HCT116 (cell line): ENCODE results near the gene GALNT13.

Experiments
- CEBPB ChIP-seq: IDR thresholded peaks from 2 replicates; pipeline ENCODE4 v1.6.1; 2012; ENCODE audit warnings: low read depth
- EZH2 ChIP-seq: fragments of 200-600 bp; sonication (generic); IDR thresholded peaks from 2 replicates; pipeline ENCODE4 v1.6.1; 2017; ENCODE audit warnings: antibody characterized with exemption, mixed run types
- FOSL1 ChIP-seq: IDR thresholded peaks from 2 replicates; pipeline ENCODE4 v1.6.1; 2012; ENCODE audit warnings: low read depth
- JUND ChIP-seq: IDR thresholded peaks from 2 replicates; pipeline ENCODE4 v1.6.1; 2012
- POLR2A ChIP-seq: IDR thresholded peaks from 2 replicates; pipeline ENCODE4 v1.7.0; 2011; ENCODE audit warnings: borderline replicate concordance; ENCODE audit not compliant: insufficient read depth, insufficient read length; ENCODE audit errors: extremely low read depth
- POLR2AphosphoS5 ChIP-seq: IDR thresholded peaks from 2 replicates; pipeline ENCODE4 v1.6.1; 2011; ENCODE audit warnings: mild to moderate bottlenecking, low read depth, low read length, moderate library complexity
- SRF ChIP-seq: IDR thresholded peaks from 2 replicates; pipeline ENCODE4 v1.6.1; 2012; ENCODE audit warnings: low read depth
- ZNF274 ChIP-seq: fragments of 200-500 bp; sonication (Bioruptor generic); IDR thresholded peaks from 2 replicates; pipeline ENCODE4 v1.6.1; 2014; ENCODE audit warnings: mild to moderate bottlenecking, low read depth, low read length, inconsistent platforms
- TF ChIP-seq, protein P1 (sequence below), 3 experiments: fragments of 200-600 bp in 1 of 3; sonication (generic) in 1 of 3; IDR thresholded peaks in 2 of 3; conservative IDR thresholded peaks in 1 of 3; 2 replicates each; pipeline ENCODE4 v1.5.1; 2012 to 2017; ENCODE audit warnings: low read depth in 2 of 3, low read length in 2 of 3, antibody characterized with exemption in 1 of 3, borderline replicate concordance in 1 of 3, control low read depth in 1 of 3, mild to moderate bottlenecking in 1 of 3, mixed read lengths in 1 of 3, mixed run types in 1 of 3, moderate library complexity in 1 of 3; ENCODE audit not compliant: insufficient read depth in 1 of 3
- TF ChIP-seq, protein P2 (sequence below): IDR thresholded peaks from 2 replicates; pipeline ENCODE4 v1.6.1; 2012; ENCODE audit warnings: low read depth

- TF ChIP-seq EZH2 (no peak), POLR2A (no peak), POLR2AphosphoS5 (no peak), FOSL1 (no peak), ZNF274 (no peak), CEBPB (no peak), JUND (no peak), SRF (no peak)
- TF ChIP-seq, protein P1, sequence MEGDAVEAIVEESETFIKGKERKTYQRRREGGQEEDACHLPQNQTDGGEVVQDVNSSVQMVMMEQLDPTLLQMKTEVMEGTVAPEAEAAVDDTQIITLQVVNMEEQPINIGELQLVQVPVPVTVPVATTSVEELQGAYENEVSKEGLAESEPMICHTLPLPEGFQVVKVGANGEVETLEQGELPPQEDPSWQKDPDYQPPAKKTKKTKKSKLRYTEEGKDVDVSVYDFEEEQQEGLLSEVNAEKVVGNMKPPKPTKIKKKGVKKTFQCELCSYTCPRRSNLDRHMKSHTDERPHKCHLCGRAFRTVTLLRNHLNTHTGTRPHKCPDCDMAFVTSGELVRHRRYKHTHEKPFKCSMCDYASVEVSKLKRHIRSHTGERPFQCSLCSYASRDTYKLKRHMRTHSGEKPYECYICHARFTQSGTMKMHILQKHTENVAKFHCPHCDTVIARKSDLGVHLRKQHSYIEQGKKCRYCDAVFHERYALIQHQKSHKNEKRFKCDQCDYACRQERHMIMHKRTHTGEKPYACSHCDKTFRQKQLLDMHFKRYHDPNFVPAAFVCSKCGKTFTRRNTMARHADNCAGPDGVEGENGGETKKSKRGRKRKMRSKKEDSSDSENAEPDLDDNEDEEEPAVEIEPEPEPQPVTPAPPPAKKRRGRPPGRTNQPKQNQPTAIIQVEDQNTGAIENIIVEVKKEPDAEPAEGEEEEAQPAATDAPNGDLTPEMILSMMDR (IDR thresholded peaks at IDR 0.05 in 2 of 3, conservative IDR thresholded peaks at IDR 0.05 in 1 of 3; ENCODE audit: borderline replicate concordance in 1 of 3, insufficient read depth in 1 of 3, low read depth in 2 of 3, low read length in 2 of 3) = no peak
- TF ChIP-seq, protein P2, sequence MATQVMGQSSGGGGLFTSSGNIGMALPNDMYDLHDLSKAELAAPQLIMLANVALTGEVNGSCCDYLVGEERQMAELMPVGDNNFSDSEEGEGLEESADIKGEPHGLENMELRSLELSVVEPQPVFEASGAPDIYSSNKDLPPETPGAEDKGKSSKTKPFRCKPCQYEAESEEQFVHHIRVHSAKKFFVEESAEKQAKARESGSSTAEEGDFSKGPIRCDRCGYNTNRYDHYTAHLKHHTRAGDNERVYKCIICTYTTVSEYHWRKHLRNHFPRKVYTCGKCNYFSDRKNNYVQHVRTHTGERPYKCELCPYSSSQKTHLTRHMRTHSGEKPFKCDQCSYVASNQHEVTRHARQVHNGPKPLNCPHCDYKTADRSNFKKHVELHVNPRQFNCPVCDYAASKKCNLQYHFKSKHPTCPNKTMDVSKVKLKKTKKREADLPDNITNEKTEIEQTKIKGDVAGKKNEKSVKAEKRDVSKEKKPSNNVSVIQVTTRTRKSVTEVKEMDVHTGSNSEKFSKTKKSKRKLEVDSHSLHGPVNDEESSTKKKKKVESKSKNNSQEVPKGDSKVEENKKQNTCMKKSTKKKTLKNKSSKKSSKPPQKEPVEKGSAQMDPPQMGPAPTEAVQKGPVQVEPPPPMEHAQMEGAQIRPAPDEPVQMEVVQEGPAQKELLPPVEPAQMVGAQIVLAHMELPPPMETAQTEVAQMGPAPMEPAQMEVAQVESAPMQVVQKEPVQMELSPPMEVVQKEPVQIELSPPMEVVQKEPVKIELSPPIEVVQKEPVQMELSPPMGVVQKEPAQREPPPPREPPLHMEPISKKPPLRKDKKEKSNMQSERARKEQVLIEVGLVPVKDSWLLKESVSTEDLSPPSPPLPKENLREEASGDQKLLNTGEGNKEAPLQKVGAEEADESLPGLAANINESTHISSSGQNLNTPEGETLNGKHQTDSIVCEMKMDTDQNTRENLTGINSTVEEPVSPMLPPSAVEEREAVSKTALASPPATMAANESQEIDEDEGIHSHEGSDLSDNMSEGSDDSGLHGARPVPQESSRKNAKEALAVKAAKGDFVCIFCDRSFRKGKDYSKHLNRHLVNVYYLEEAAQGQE = no peak
These were observed 45.8 kb downstream of the GALNT13 start for GRCh38 chr2:153917570-153917969.
